Left kidney (tissue), 2 donors: ENCODE data around the gene COL16A1. TPM values are rescaled to one million over a fixed set of nuclear protein-coding genes. Genes with fewer than 3 reads are reported as not detected.
A peak's percentile ranks its signal among the peaks of the same experiment; 100 is the strongest.
"Not testable (repeated sequence)": the region's sequence is repeated elsewhere in the genome, so short reads cannot be mapped to it uniquely, and the experiment has no call there.

Experiments
- DNase-seq: peaks from one replicate; pipeline ENCODE4 v3.0.0-alpha.2; 2013
- polyA plus RNA-seq: library from polyadenylated mRNA; unstranded; fragments of 120-200 nt; gene quantifications from one replicate; pipeline ENCODE4 v1.2.1, GENCODE V29; 2013; ENCODE audit not compliant: insufficient read length

COL16A1 gene
- polyA plus RNA-seq, 1 donor = 47.3 TPM

- DNase-seq = not testable (repeated sequence)
Observed at GRCh38 chr1:31707059-31707600, 3.3 kb upstream of the COL16A1 start.

- no peak for DNase-seq
Observed at GRCh38 chr1:31706384-31707058, 2.7 kb upstream of the COL16A1 start.

GRCh38 chr1:31705080-31705866, 1.5 kb upstream of the COL16A1 start:
- DNase-seq = peak; percentile 70

GRCh38 chr1:31704271-31705079, 658 bp upstream of the COL16A1 start:
- no peak for DNase-seq

GRCh38 chr1:31702836-31703404, 897 bp downstream of the COL16A1 start:
- no peak for DNase-seq

GRCh38 chr1:31701091-31701736, 2.6 kb downstream of the COL16A1 start:
- no peak for DNase-seq

GRCh38 chr1:31700468-31701090, 3.2 kb downstream of the COL16A1 start:
- DNase-seq = no peak

- DNase-seq = no peak
Observed at GRCh38 chr1:31699341-31699891, 4.4 kb downstream of the COL16A1 start.

GRCh38 chr1:31697369-31697984, 6.3 kb downstream of the COL16A1 start:
- no peak for DNase-seq

GRCh38 chr1:31696242-31696641, 7.6 kb downstream of the COL16A1 start:
- DNase-seq = no peak

- DNase-seq = no peak
Observed at GRCh38 chr1:31695327-31695726, 8.5 kb downstream of the COL16A1 start.

- no peak for DNase-seq
Observed at GRCh38 chr1:31694964-31695313, 8.9 kb downstream of the COL16A1 start.

GRCh38 chr1:31694069-31694963, 9.5 kb downstream of the COL16A1 start:
- DNase-seq = no peak

- DNase-seq = no peak
Observed at GRCh38 chr1:31693231-31693630, 10.6 kb downstream of the COL16A1 start.

GRCh38 chr1:31691951-31692350, 11.9 kb downstream of the COL16A1 start:
- DNase-seq = no peak

- no peak for DNase-seq
Observed at GRCh38 chr1:31691446-31691845, 12.4 kb downstream of the COL16A1 start.

GRCh38 chr1:31690921-31691320, 12.9 kb downstream of the COL16A1 start:
- DNase-seq = no peak

GRCh38 chr1:31689854-31690253, 14.0 kb downstream of the COL16A1 start:
- DNase-seq = no peak

- no peak for DNase-seq
Observed at GRCh38 chr1:31689379-31689778, 14.4 kb downstream of the COL16A1 start.
